HepG2 (cell line): ENCODE results near the gene DAB2IP. TPM values are rescaled to one million over a fixed set of nuclear protein-coding genes. Genes with fewer than 3 reads are reported as not detected.

Source experiments
- ATAC-seq: fragments of 200-7000 bp; cut with Tn5 transposase; 3 replicates; pipeline ENCODE4 v1.9.1; 2020; ENCODE audit warnings: mild to moderate bottlenecking, moderate library complexity
- BruUV-seq: library from RNA; stranded (reverse); fragments of 400-500 nt; replicated peaks from 2 replicates; lab custom pipeline; 2021; lab: Mats Ljungman, UMichigan
- CTCF ChIA-PET: fragments of 300-600 bp; formaldehyde crosslinking; extraction: SDS; loops from one replicate; lab custom pipeline; 2021; ENCODE audit warnings: low total read pairs, inconsistent platforms, low intra/inter-chr PET ratio; lab: Yijun Ruan, JAX
- POLR2A ChIA-PET: fragments of 350-600 bp; sonication (Branson Sonifier 250); formaldehyde crosslinking; loops from one replicate; lab custom pipeline; 2020; ENCODE audit warnings: antibody characterized with exemption, inconsistent platforms; lab: Yijun Ruan, JAX
- DNase-seq: peaks from one replicate; pipeline ENCODE4 v3.0.0-alpha.2; 2015; ENCODE audit warnings: low spot score
- FAIRE-seq: peaks from 3 replicates; lab custom pipeline; 2011; peaks lifted over from hg19 to GRCh38; lab: Jason Lieb, UNC
- H2AFZ ChIP-seq: one replicate; pipeline ENCODE4 v1.6.1; 2011; ENCODE audit warnings: low read length, inconsistent platforms
- H3K27ac ChIP-seq: fragments of 300-600 bp; 3 replicates; pipeline ENCODE4 v1.8.0; 2011; ENCODE audit warnings: mixed run types, mild to moderate bottlenecking, mixed read lengths, low read length, inconsistent platforms; ENCODE audit not compliant: insufficient read depth; ENCODE audit errors: extremely low read length
- H3K27me3 ChIP-seq, 2 experiments: fragments of 200-600 bp in 1 of 2; 2 replicates in 1 of 2; 3 replicates in 1 of 2; pipeline versions ENCODE4 v1.6.0 to v1.8.0; 2011; ENCODE audit warnings: low read length in 2 of 2, mild to moderate bottlenecking in 2 of 2, moderate library complexity in 2 of 2, inconsistent platforms in 1 of 2; ENCODE audit not compliant: insufficient read depth in 2 of 2, control insufficient read depth in 1 of 2
- H3K36me3 ChIP-seq, 2 experiments: fragments of 200-600 bp in 1 of 2; replicated peaks in 1 of 2; 2 replicates in 1 of 2; 3 replicates in 1 of 2; pipeline versions ENCODE4 v1.5.1 to v1.8.0; 2011; ENCODE audit warnings: low read length in 2 of 2, inconsistent platforms in 1 of 2; ENCODE audit not compliant: insufficient read depth in 2 of 2, control insufficient read depth in 1 of 2
- H3K4me1 ChIP-seq: 2 replicates; pipeline ENCODE4 v1.5.1; 2012; ENCODE audit warnings: low read length, inconsistent platforms; ENCODE audit not compliant: insufficient read depth
- H3K4me2 ChIP-seq: 2 replicates; pipeline ENCODE4 v1.6.0; 2011; ENCODE audit warnings: low read depth, low read length, inconsistent platforms
- H3K4me3 ChIP-seq, 3 experiments: fragments of 200-600 bp in 1 of 3; sonication (generic), shearing (Covaris generic) in 1 of 3; replicated peaks in 1 of 3; 2 replicates each; pipeline ENCODE4 v1.5.1; 2011 to 2016; ENCODE audit warnings: low read length in 3 of 3, inconsistent platforms in 2 of 3, low read depth in 2 of 3, mild to moderate bottlenecking in 2 of 3, control low read depth in 1 of 3, mixed read lengths in 1 of 3; ENCODE audit not compliant: insufficient read depth in 1 of 3
- H3K79me2 ChIP-seq: one replicate; pipeline ENCODE4 v1.6.1; 2011; ENCODE audit warnings: low read length, inconsistent platforms; ENCODE audit not compliant: insufficient read depth
- H3K9ac ChIP-seq: 2 replicates; pipeline ENCODE4 v1.6.0; 2011; ENCODE audit warnings: mild to moderate bottlenecking, low read depth, low read length, inconsistent platforms; ENCODE audit not compliant: insufficient read depth
- H3K9me3 ChIP-seq: 2 replicates; pipeline ENCODE4 v1.5.1; 2012; ENCODE audit warnings: mild to moderate bottlenecking, low read length
- H4K20me1 ChIP-seq: 2 replicates; pipeline ENCODE4 v1.6.0; 2011; ENCODE audit warnings: inconsistent platforms, mild to moderate bottlenecking, low read length, moderate library complexity; ENCODE audit not compliant: insufficient read depth
- ASH2L ChIP-seq: fragments of 300-600, 200-600 bp; sonication (generic); IDR thresholded peaks from 2 replicates; pipeline ENCODE4 v1.7.0; 2017; ENCODE audit warnings: low read depth, mild to moderate bottlenecking, moderate library complexity, mixed read lengths, low read length; ENCODE audit not compliant: insufficient read length
- FOSL2 ChIP-seq: sonication (generic); formaldehyde crosslinking; IDR thresholded peaks from 2 replicates; pipeline ENCODE4 v1.4.0; 2020; ENCODE audit warnings: missing genetic modification reagents
- KLF12 ChIP-seq: sonication (generic); formaldehyde crosslinking; IDR thresholded peaks from 2 replicates; pipeline ENCODE4 v1.4.0; 2020; ENCODE audit warnings: missing genetic modification reagents, borderline replicate concordance
- NFE2L2 ChIP-seq: fragments of 150-350 bp; IDR thresholded peaks from 2 replicates; pipeline ENCODE4 v1.6.1; 2014; ENCODE audit warnings: low read length
- NFIB ChIP-seq: sonication (generic); formaldehyde crosslinking; IDR thresholded peaks from 2 replicates; pipeline ENCODE4 v1.9.0; 2021; ENCODE audit warnings: missing genetic modification reagents, mild to moderate bottlenecking, borderline replicate concordance
- NKX3-1 ChIP-seq: sonication (generic); formaldehyde crosslinking; IDR thresholded peaks from 2 replicates; pipeline ENCODE4 v1.5.0; 2020; ENCODE audit warnings: missing genetic modification reagents
- NR2F1 ChIP-seq, 2 experiments: fragments of 450-650 bp in 1 of 2; formaldehyde crosslinking in 1 of 2; IDR thresholded peaks; 2 replicates each; pipeline versions ENCODE4 v1.5.0 to v1.6.1; 2016 to 2020; ENCODE audit warnings: mild to moderate bottlenecking in 1 of 2, missing compliant biosample characterization in 1 of 2, missing genetic modification reagents in 1 of 2, moderate library complexity in 1 of 2
- TMF1 ChIP-seq: sonication (generic); formaldehyde crosslinking; IDR thresholded peaks from 2 replicates; pipeline ENCODE4 v1.8.1; 2022; ENCODE audit warnings: low read depth, missing genetic modification reagents
- ZFAT ChIP-seq: sonication (generic); formaldehyde crosslinking; conservative IDR thresholded peaks from 2 replicates; pipeline ENCODE4 v1.8.1; 2023; ENCODE audit warnings: missing genetic modification reagents, inconsistent platforms
- ZFP82 ChIP-seq: sonication (generic); formaldehyde crosslinking; IDR thresholded peaks from 2 replicates; pipeline ENCODE4 v1.5.1; 2020; ENCODE audit warnings: mild to moderate bottlenecking, missing genetic modification reagents, borderline replicate concordance
- ZNF20 ChIP-seq: sonication (generic); formaldehyde crosslinking; IDR thresholded peaks from 2 replicates; pipeline ENCODE4 v1.4.0; 2020; ENCODE audit warnings: mild to moderate bottlenecking, moderate library complexity, missing genetic modification reagents
- ZNF879 ChIP-seq: sonication (generic); formaldehyde crosslinking; IDR thresholded peaks from 2 replicates; pipeline ENCODE4 v1.8.1; 2023; ENCODE audit warnings: missing genetic modification reagents
- ZSCAN31 ChIP-seq: sonication (generic); formaldehyde crosslinking; IDR thresholded peaks from 2 replicates; pipeline ENCODE4 v1.5.0; 2020; ENCODE audit warnings: low read depth, mild to moderate bottlenecking, missing genetic modification reagents
- WGBS: methylation state at CpG from one replicate; pipeline ENCODE4 v1.1.6; 2017; ENCODE audit warnings: low lambda C conversion rate; 5-methylcytosine and 5-hydroxymethylcytosine counted together
- in situ Hi-C: cut with HindIII; loops from 2 replicates; pipeline ENCODE4 v1.10.0; 2017; ENCODE audit warnings: low pct_unique_long_range_greater_than_20kb; ENCODE audit not compliant: extremely low pct_ligation_motif_present
- intact Hi-C: fragments of 100-400 bp; cut with micrococcal nuclease; formaldehyde crosslinking; loops from one replicate; pipeline ENCODE4 v1.10.0; 2022; ENCODE audit not compliant: unreplicated experiment
- polyA plus RNA-seq, 8 experiments: library from polyadenylated mRNA; depleted of rRNA in 3 of 8; stranded (reverse) in 7 of 8; unstranded in 1 of 8; fragments of >200 nt; fragmentation: Illumina TruSeq in 4 of 8; extraction: Trizol in 4 of 8; gene quantifications; 2 replicates each; pipeline versions ENCODE4 v1.2.1 to v1.2.3, GENCODE V29; 2011 to 2016; ENCODE audit warnings: low read depth in 4 of 8, missing spikeins in 1 of 8, mixed read lengths in 1 of 8; ENCODE audit not compliant: insufficient read depth in 1 of 8
- total RNA-seq, 5 experiments: library from RNA; depleted of rRNA; stranded (reverse); fragments of >200 nt; fragmentation: Illumina TruSeq; extraction: Trizol; gene quantifications; 2 replicates each; pipeline ENCODE4 v1.2.3, GENCODE V29; 2016; ENCODE audit warnings: low read depth in 1 of 5
- TF ChIP-seq, protein P1 (sequence below): sonication (generic); formaldehyde crosslinking; IDR thresholded peaks from 2 replicates; pipeline ENCODE4 v1.4.0; 2020; ENCODE audit warnings: missing genetic modification reagents, borderline replicate concordance
- TF ChIP-seq, protein P2 (sequence below): IDR thresholded peaks from 2 replicates; pipeline ENCODE4 v1.6.1; 2016; ENCODE audit warnings: missing biosample characterization, missing genetic modification reagents, low read depth
- TF ChIP-seq, protein P3 (sequence below): sonication (generic); formaldehyde crosslinking; IDR thresholded peaks from 2 replicates; pipeline ENCODE4 v1.8.0; 2022; ENCODE audit warnings: mild to moderate bottlenecking, missing genetic modification reagents, moderate library complexity

The DAB2IP gene
- total and polyA plus RNA-seq, 2 of the 13 experiments (the other 11 are each of a cell fraction or from before 2014, with no cell fraction given) = 25.3 to 37.9 TPM

DNA sequence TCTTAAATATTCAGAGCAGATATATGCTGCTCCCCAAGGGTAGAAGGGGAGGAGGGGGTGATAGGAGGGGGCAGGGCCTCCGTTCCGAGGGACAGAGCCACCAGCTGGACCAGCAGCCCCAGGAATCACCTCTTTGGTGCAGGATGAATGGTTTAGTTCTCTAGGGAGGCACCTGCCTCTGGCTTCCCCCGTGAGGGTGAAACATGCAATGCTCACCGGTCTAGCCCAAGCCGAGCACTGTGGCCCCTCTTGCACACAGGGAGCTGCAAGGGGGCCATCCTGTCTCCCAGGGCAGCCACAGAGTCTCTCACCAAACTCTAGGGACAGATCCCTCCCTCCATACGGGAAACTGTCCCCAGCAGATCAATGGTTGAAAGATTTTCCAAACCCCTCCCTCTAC lies 163.7 kb downstream of the DAB2IP start:
- FAIRE-seq (no peak), ATAC-seq (no peak), DNase-seq (no peak)
- ChIA-PET CTCF (no interaction called here), POLR2A (no interaction called here)
- Histone ChIP-seq H3K4me3 (no peak overlapping the region), H3K27me3 (peaks cover 1 to 75% of the 10 kb centered on the region in 2 experiments; a peak in 4 of 5 replicates), H3K9me3 (no peaks in the 10 kb centered on the region), H3K4me2 (no peak overlapping the region), H2AFZ (no peak overlapping the region), H3K79me2 (no peaks in the 10 kb centered on the region), H3K4me1 (peaks cover 10% of the 10 kb centered on the region; the same call in 1 of the 2 replicates), H3K27ac (no peak overlapping the region), H3K36me3 (no peaks in the 10 kb centered on the region), H3K9ac (no peak overlapping the region), H4K20me1 (no peaks in the 10 kb centered on the region)
- 6% methylated on average over 3 of the region's 6 CpGs for WGBS
- in situ Hi-C loops (no loop called here), intact Hi-C loops (no loop called here)
- no TSS peak for BruUV-seq
- TF ChIP-seq NFE2L2 (no peak), ZSCAN31 (no peak), ASH2L (no peak), NKX3-1 (no peak), NR2F1 (CRISPR knock-in tag; IDR thresholded peaks at IDR 0.05) (no peak), TMF1 (CRISPR knock-in tag) (no peak), ZNF20 (CRISPR knock-in tag) (no peak), KLF12 (no peak), NFIB (CRISPR knock-in tag) (no peak), ZFAT (no peak), ZNF879 (CRISPR knock-in tag) (no peak), FOSL2 (CRISPR knock-in tag) (no peak), ZFP82 (CRISPR knock-in tag) (no peak)
- TF ChIP-seq, protein P1, sequence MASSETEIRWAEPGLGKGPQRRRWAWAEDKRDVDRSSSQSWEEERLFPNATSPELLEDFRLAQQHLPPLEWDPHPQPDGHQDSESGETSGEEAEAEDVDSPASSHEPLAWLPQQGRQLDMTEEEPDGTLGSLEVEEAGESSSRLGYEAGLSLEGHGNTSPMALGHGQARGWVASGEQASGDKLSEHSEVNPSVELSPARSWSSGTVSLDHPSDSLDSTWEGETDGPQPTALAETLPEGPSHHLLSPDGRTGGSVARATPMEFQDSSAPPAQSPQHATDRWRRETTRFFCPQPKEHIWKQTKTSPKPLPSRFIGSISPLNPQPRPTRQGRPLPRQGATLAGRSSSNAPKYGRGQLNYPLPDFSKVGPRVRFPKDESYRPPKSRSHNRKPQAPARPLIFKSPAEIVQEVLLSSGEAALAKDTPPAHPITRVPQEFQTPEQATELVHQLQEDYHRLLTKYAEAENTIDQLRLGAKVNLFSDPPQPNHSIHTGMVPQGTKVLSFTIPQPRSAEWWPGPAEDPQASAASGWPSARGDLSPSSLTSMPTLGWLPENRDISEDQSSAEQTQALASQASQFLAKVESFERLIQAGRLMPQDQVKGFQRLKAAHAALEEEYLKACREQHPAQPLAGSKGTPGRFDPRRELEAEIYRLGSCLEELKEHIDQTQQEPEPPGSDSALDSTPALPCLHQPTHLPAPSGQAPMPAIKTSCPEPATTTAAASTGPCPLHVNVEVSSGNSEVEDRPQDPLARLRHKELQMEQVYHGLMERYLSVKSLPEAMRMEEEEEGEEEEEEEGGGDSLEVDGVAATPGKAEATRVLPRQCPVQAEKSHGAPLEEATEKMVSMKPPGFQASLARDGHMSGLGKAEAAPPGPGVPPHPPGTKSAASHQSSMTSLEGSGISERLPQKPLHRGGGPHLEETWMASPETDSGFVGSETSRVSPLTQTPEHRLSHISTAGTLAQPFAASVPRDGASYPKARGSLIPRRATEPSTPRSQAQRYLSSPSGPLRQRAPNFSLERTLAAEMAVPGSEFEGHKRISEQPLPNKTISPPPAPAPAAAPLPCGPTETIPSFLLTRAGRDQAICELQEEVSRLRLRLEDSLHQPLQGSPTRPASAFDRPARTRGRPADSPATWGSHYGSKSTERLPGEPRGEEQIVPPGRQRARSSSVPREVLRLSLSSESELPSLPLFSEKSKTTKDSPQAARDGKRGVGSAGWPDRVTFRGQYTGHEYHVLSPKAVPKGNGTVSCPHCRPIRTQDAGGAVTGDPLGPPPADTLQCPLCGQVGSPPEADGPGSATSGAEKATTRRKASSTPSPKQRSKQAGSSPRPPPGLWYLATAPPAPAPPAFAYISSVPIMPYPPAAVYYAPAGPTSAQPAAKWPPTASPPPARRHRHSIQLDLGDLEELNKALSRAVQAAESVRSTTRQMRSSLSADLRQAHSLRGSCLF (CRISPR knock-in tag) = no peak
- TF ChIP-seq, protein P2, sequence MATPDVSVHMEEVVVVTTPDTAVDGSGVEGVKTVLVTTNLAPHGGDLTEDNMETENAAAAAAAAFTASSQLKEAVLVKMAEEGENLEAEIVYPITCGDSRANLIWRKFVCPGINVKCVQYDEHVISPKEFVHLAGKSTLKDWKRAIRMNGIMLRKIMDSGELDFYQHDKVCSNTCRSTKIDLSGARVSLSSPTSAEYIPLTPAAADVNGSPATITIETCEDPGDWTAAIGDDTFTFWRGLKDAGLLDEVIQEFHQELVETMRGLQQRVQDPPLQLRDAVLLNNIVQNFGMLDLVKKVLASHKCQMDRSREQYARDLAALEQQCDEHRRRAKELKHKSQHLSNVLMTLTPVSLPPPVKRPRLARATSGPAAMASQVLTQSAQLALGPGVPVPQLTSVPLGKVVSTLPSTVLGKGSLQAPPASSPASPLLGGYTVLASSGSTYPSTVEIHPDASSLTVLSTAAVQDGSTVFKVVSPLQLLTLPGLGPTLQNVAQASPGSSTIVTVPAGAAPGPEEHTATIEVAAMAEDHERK (CRISPR knock-in tag) = no peak
- TF ChIP-seq, protein P3, sequence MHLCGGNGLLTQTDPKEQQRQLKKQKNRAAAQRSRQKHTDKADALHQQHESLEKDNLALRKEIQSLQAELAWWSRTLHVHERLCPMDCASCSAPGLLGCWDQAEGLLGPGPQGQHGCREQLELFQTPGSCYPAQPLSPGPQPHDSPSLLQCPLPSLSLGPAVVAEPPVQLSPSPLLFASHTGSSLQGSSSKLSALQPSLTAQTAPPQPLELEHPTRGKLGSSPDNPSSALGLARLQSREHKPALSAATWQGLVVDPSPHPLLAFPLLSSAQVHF = no peak
